Activated CD8-positive, alpha-beta memory T cell treated with anti-CD3 and anti-CD28 coated beads for 1 hour (primary cell): ENCODE results near the gene AEBP1.

Source experiments
- DNase-seq, 2 donors: peaks; one replicate each; pipeline ENCODE4 v3.0.0-alpha.2; 2020; ENCODE audit warnings: low read depth in 1 of 2; ENCODE audit errors: extremely low read depth in 1 of 2

AEBP1 gene

DNA sequence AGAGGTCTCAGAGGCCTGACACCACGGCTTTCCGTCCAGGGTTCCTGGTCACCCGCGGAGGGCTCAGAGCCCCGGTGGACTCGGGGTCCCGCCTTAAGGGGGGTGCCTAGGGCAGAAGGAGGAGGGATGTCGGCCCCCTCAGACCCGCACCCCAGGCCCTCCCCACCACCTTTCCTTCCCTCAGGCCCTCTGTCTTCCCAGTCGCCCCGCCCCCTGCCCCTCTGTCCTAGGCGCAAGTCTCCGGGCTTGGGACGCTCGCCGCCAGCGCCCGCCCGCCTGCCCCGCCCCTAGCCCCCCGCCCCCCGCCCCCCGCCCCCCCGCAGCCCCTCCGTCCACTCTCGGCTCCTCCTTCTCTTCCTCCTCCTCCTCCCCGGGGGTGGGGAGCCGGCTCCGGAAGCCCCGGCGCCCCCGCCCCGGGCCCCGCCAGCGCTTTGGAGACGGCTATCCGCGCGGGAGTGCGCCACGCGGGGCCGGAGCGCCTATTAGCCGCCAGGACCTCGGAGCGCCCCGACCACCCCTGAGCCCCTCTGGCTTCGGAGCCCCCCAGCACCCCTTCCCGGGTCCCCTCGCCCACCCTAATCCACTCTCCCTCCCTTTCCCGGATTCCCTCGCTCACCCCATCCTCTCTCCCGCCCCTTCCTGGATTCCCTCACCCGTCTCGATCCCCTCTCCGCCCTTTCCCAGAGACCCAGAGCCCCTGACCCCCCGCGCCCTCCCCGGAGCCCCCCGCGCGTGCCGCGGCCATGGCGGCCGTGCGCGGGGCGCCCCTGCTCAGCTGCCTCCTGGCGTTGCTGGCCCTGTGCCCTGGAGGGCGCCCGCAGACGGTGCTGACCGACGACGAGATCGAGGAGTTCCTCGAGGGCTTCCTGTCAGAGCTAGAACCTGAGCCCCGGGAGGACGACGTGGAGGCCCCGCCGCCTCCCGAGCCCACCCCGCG lies at the start of gene AEBP1:
TSS of gene AEBP1 (plus strand) at position 423 of the 937 bp plus-strand sequence. CDS start at position 744, 321 bp downstream.
- DNase-seq: no peak

DNA sequence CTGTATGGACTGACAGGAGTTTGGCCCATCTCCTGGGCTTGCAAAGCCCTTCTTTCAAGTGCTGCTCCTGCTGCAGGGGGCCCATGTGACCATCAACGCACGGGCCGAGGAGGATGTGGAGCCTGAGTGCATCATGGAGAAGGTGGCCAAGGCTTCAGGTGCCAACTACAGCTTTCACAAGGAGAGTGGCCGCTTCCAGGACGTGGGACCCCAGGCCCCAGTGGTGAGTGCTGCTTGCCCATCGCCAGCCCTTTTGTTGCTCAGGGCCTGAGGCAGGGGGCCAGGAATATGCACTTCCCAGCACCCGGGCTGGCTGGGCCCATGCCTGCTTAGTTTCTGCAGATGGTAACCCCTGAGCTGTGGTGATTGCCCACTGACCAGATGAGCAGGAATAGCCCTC lies 47.5 kb upstream of the AEBP1 start:
- DNase-seq: no peak

DNA sequence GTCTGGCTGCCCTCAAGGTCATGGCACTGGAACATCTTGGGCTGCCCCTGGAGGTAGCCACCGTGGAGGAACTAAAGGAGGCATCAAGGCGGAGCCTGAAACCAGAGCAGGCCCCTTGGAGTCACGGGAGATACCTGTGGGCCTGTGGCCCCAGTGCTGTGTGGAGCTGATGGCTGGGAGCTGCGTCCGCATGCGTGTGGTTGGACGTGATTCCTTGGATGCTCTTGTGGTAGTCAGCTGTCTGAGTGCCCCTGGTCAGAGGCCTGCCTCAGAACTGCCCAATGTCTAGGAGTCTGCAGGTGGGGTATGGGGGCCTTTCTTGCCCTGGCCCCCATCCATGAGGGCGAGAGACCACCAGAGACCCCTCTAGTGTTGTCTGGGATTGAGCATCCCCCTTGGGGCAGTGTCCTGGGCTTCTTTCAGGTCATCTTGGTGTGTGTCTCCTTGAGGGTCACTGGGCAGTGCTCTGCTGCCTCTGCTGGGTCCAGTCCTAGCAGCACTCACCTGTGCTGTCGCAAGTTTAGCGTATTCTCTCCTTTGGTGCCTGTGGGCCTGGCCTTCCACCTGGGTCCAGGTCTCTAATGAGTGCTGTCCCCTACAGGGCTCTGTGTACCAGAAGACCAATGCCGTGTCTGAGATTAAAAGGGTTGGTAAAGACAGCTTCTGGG lies 46.8 kb upstream of the AEBP1 start:
- DNase-seq: no peak

DNA sequence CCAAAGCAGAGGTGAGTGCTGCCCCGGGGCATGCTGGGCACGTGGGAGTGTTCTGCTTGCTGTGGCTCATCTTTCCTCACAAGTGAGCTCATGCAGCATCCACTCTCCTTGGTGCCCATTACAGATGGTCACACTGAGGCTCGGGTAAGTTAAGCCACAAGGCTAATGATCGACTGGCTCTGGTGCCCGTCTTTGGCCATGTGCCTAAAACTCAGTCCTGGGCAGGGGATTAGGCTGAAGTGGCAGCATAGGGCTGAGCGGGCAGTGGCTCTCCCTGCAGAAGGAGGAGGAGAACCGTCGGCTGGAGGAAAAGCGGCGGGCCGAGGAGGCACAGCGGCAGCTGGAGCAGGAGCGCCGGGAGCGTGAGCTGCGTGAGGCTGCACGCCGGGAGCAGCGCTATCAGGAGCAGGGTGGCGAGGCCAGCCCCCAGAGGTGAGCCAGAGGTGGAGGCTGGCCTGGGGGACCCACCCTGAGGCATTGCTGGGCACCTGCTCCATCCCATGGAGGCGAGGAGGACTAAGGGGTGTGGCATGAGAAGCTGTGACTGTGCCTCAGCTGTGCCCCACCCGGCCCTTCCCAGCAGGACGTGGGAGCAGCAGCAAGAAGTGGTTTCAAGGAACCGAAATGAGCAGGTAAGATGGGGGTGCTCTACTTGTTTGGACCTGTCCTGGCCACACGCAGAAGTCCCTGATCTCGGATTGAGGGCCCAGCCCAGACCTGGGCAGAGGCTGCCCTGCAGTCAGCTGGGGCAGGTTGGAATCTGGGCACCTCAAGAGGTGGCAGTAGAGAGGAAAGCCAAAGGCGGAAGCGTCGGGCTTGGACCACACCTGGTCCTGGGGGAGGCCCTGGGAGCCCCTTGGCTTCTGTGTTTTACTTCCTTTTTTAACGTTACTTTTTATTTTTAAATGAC lies 46.0 kb upstream of the AEBP1 start:
- no peak for DNase-seq

DNA sequence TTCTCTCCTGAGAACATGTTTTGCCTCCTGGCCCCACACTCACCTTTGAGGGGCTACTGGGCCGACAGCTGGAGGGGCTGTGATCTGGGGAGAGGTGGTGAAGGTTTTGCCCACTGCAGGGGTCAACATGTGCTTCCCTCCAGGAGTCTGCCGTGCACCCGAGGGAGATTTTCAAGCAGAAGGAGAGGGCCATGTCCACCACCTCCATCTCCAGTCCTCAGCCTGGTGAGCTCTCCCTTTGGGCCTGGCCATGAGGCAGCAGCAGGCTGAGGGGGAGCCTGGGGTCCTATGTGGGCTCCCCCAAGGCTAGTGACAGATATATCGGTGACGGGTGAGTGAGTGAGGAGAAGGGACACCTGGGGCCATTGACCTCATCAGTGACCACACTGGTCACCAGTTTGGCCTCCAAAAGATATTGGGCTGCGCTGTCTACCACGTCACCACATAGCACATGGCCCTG lies 45.4 kb upstream of the AEBP1 start:
- DNase-seq: no peak

DNA sequence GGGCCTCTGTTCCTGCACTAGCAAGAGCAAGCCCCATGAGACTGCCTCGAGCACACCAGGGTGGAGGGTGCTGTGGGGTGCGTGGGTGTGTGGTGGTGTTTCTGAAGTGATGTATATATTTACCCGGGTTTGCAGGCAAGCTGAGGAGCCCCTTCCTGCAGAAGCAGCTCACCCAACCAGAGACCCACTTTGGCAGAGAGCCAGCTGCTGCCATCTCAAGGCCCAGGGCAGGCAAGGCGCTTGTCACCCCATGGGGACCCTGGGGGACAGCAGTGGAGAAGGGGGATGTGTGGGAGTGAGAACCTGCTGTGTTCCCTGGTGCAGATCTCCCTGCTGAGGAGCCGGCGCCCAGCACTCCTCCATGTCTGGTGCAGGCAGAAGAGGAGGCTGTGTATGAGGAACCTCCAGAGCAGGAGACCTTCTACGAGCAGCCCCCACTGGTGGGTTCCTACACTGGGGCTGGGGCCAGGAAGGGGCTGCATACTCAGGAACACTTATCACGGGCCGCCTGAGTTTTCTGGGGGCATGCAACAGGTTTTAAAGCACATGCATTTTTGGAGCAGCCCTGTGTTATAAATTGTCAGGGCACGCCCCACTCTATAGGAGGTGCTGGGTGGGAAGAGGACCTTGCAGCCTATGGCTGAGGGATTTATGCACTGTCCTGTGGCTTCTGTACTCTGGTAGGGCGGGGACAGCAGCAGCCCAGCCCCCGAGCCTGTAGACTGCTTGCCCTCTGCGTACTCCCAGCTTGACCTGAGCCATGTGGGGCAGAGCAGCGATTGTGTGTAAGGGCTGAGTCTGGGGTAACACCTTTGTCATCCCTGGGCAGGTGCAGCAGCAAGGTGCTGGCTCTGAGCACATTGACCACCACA lies 44.7 kb upstream of the AEBP1 start:
- no peak for DNase-seq

DNA sequence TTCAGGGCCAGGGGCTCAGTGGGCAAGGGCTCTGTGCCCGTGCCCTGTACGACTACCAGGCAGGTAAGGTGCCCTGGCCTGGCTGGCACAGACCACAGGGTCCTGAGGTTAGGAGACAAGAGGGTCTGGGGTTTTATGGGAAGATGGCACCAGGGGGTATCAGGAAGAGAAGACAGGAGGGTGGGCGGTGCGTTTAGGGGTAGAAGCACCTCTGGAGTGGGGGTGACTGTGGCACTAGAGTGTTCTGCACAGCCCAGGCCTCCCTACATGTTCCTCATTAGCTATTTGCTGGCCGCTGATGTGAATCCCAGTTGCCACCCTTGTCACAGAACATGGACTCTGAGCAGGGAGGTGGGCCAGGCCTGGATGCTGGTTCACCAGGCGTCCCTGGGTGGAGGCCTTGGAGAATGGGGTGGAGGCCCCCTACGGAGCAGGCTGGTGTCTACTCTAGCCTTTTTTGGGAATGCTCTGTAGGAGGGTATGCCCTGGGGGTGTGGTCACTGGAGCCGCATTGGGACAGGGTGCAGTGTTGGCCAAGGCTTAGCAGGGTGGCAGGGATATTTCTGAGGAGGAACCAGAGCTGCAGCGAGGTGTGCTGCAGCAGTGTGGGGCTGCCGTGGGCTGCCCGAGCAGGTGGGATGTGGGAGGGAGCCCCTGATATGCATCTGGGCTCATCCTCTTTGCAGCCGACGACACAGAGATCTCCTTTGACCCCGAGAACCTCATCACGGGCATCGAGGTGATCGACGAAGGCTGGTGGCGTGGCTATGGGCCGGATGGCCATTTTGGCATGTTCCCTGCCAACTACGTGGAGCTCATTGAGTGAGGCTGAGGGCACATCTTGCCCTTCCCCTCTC lies 43.8 kb upstream of the AEBP1 start:
- no peak for DNase-seq

DNA sequence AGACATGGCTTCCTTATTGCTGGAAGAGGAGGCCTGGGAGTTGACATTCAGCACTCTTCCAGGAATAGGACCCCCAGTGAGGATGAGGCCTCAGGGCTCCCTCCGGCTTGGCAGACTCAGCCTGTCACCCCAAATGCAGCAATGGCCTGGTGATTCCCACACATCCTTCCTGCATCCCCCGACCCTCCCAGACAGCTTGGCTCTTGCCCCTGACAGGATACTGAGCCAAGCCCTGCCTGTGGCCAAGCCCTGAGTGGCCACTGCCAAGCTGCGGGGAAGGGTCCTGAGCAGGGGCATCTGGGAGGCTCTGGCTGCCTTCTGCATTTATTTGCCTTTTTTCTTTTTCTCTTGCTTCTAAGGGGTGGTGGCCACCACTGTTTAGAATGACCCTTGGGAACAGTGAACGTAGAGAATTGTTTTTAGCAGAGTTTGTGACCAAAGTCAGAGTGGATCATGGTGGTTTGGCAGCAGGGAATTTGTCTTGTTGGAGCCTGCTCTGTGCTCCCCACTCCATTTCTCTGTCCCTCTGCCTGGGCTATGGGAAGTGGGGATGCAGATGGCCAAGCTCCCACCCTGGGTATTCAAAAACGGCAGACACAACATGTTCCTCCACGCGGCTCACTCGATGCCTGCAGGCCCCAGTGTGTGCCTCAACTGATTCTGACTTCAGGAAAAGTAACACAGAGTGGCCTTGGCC lies 43.0 kb upstream of the AEBP1 start:
- DNase-seq: no peak

DNA sequence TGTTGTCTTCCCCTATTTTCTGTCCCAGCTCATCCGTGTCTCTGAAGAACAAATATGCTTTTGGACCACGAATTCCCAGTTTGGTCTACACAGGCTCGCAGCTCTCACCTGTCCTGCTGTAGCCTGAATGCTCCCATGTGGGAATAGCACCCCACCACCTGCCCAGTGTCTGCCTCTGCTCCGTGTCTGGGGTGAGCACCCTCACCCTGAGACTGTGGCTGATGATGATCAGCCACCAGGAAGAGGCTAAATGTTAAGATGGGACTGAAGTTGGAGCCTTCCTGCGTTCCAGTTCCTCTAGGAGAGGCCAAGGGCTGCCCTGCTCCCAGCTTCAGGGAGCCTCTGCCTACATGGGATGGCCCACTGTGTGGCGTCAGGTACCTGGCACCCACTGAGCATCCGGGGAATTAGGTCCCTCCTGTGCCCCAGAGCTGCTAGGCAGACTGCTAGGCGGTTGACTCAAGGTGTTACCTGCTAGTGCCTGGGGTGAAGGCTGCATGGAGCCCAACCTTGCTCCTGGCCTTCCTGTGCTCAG lies 42.4 kb upstream of the AEBP1 start:
- DNase-seq: no peak

DNA sequence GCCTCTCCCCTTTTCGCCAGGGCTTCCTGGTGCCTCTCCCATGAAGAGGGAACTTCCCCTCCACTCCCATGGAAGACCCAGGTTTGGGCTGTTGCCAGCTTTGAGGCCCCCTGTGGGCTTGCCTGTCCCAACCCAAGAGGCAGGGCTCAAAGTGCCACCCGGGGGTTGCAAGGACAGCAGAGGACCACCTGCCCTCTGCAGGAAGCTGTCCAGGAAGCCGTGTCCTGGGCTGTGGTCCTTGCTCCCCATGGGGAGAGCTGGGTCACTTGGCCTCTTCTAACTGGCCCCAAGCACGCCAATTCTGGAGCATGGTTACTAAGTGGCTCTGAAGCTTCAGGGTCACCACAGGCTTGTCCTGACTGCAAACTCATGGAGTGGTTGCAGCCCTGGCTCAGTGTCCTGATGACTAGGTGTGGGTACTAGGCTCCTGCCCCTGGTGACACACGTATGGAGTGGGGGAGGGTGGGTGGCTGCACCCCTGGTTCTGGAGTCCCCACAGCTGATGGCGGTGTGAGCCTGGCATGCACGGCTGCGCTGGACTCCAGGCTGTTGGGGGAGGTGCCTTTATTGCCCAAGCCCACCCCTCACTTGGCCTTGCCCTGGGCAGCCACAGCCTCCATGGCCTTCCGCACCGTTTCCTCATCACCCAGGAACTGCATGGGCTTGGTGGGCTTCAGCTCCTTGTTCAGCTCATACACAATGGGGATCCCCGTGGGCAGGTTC lies 41.8 kb upstream of the AEBP1 start:
- DNase-seq: no peak

DNA sequence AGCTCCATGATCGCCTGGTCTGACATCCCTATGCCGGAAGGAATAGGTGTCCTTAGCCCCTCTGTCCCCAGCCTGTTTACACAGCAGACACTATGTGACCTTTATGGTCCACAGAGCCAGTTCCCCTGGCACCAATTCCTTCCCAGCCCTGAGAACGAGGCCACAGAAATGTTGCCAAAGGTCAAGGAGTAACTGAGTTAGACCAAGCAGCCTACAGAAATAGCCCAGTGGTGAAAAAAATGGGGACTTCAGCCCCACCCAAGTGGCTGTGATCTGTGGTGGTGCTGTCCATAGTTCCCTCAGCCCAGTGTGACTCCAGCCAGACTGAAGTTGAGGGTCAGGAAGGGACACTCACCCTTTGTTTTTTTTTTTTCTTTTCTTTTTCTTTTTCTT lies 41.2 kb upstream of the AEBP1 start:
- no peak for DNase-seq

DNA sequence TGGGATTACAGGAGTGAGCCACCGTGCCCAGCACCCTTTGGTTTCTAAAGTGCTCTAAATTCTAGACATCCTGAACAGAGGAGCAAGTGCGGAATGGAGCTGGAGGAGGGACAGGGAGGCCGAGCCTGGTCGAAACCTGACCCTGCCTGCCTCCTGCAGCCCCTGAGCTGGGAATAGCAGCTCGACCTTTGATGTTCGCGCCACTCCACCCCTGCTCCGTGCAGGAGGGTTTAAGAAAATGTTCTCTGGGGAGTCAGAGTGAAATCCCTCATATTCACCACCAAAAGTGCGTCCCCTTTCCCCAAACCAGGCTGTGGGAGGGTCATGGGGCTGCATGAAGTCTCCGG lies 40.6 kb upstream of the AEBP1 start:
- DNase-seq: no peak

DNA sequence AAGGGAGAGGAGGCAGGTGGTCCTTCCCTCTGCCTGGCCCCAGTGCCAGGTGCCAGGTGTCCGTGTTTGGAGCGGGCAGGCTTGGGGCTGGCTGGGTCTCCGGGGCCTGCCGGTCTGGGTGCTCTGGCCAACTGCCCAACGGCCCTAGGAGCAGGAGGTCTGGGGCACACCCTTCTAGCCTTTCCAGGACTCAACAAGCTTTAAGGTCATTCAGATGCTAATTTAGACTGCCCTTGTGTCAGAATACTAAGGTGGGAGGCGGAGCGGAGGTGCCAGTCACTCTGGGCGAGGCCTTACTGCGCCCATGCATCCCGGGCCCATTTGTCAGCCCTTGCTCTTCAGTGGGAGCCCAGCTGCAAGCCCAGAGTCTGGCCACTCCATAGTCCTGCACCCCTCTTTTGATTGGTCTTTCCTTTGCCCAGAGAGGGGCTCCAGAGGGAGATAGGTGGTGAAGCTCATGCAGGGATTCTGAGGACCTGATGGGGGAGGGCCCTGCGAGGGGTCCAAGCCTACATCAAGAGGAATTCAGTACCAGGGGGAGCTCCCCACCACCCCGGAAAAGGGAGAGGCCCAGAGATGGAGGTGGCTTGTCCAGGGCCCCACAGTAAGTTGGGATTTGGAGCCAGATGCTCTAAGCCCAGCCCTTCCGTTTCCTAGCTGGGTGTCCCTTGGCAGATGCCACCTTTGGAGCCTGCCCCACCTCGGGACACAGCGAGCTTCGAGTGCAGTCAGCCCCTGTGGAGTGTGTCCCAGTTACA lies 40.1 kb upstream of the AEBP1 start:
- no peak for DNase-seq

DNA sequence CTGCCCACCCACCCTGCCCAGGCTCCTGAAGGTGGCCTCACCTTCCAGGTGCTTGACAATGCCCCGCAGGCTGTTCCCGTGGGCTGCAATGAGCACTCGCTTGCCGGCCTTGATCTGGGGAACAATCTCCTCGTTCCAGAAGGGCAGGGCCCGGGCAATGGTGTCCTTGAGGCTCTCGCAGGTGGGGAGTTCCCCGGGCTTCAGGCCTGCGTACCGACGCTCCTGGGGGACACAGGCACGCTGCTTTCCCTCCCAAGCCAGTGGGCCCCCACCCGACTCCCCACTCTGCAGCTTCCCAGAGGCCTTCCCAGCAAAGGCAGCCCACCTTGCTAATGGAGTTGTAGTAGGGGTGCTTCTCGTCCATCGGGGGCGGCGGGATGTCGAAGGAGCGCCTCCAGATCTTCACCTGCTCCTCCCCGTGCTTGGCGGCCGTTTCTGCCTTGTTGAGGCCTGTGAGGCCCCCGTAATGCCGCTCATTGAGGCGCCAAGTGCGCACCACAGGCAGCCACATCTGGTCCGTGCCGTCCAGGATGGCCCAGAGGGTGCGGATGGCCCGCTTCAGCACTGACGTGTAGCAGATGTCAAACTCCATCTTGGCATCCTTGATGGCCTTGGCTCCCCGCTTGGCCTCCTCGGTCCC lies 39.2 kb upstream of the AEBP1 start:
- DNase-seq: no peak

DNA sequence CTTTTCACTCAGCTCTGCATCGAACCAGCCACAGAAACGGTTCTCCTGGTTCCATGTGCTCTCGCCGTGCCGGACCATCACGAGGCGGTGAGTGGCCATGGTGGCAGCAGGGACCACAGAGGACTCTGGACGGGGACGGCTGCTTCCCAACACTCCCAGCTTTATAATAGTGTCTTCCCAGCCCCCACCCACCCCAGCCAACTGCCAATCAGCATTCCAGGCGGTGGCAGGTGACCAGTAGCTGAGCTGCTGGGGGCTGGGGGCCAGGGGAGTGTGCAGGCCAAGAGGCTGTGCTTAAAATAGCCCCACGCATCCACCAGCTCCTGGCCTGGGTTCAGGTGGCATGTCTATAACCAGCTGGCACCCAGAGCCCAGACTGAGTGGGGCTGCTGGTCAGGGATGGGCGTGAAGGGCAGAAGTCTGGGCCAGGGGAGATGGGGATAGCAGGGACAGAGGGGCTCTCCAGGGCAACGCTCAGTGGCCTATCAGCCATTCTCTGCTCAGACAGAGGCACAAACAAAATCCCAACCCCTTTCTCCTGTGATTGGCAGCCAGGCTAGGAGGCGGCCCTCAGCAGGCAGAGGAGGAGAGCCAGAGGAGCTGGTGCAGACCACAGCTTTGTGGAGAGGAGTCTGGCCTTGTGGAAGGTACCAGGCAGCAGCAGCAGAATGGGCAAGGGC lies 38.6 kb upstream of the AEBP1 start, which contains the start of gene PGAM2:
TSS of gene PGAM2 (minus strand) at position 137 of the 680 bp plus-strand sequence. CDS start at position 99, 38 bp downstream.
- no peak for DNase-seq

DNA sequence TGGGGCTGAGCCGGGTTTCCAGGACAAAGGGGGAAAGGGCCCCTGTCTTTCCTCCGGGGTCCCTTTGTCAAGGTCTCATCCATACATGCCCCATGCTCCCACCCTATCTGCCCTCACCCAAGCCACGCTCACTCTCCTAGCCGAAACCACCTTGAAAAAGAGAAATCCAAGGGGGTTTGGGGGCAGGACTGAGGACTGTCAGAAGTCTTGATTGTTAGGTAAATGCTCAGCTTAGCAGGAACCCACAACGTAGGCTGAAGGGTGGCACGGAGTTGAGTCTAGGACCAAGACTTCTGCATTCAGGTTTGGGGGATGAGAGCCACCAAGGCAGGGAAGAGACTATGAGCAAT lies 38.1 kb upstream of the AEBP1 start:
- DNase-seq: no peak
